ENCODE measurements around the gene ZNF648.

GRCh38 chr1:182087719-182088350 is 26.3 kb upstream of the ZNF648 start:
- no peak for TF ChIP-seq CTCF (conservative IDR thresholded peaks at IDR 0.05 in 1 of 2, IDR thresholded peaks at IDR 0.05 in 1 of 2; ENCODE audit: extremely low read depth in 1 of 2, insufficient read depth in 1 of 2, low read depth in 1 of 2, low read length in 2 of 2)
- TF ChIP-seq EZH2 (IDR thresholded peaks at IDR 0.05; ENCODE audit: borderline replicate concordance, low read length): no peak

Data from mammary epithelial cell (primary cell).